Measurements from ENCODE around the gene LARGE1.

GRCh38 chr22:33906954-33907353, 13.3 kb downstream of the LARGE1 start:
- TF ChIP-seq KDM4B (IDR thresholded peaks at IDR 0.05; ENCODE audit: borderline replicate concordance in 2 of 2, low read depth in 1 of 2) (no peak), SAFB (IDR thresholded peaks at IDR 0.05; ENCODE audit: borderline replicate concordance, low read depth, low read length) (no peak), BHLHE40 (IDR thresholded peaks at IDR 0.05; ENCODE audit: low read length) (no peak), CHD2 (IDR thresholded peaks at IDR 0.05; ENCODE audit: low read depth, low read length) (no peak), NR2C2 (CRISPR knock-in tag; IDR thresholded peaks at IDR 0.05) (no peak), NR2C2 (tag; IDR thresholded peaks at IDR 0.05) (no peak), ZBTB34 (CRISPR knock-in tag; IDR thresholded peaks at IDR 0.05) (no peak), ARHGAP35 (IDR thresholded peaks at IDR 0.05; ENCODE audit: partially characterized antibody) (no peak), ZNF217 (CRISPR knock-in tag; IDR thresholded peaks at IDR 0.05) (no peak), SMARCA5 (IDR thresholded peaks at IDR 0.05) (no peak), ZNF76 (CRISPR knock-in tag; IDR thresholded peaks at IDR 0.05; ENCODE audit: borderline replicate concordance) (no peak), ZZZ3 (IDR thresholded peaks at IDR 0.05) (no peak), ZNF12 (CRISPR knock-in tag; IDR thresholded peaks at IDR 0.05) (no peak), CTCF (IDR thresholded peaks at IDR 0.05 in 2 of 3, conservative IDR thresholded peaks at IDR 0.05 in 1 of 3; ENCODE audit: insufficient read depth in 2 of 3, low read depth in 1 of 3, low read length in 3 of 3) (no peak), POLR3G (IDR thresholded peaks at IDR 0.05; ENCODE audit: extremely low read depth, insufficient read length, insufficient replicate concordance) (no peak)

Data from K562 (cell line).